GM15510 (cell line): ENCODE data around the gene MLLT10.

Experiments used
- POLR2A ChIP-seq: IDR thresholded peaks from 3 replicates; pipeline ENCODE4 v1.6.1; 2011; ENCODE audit warnings: borderline replicate concordance; ENCODE audit not compliant: insufficient read length; ENCODE audit errors: extremely low read depth

The MLLT10 gene

DNA sequence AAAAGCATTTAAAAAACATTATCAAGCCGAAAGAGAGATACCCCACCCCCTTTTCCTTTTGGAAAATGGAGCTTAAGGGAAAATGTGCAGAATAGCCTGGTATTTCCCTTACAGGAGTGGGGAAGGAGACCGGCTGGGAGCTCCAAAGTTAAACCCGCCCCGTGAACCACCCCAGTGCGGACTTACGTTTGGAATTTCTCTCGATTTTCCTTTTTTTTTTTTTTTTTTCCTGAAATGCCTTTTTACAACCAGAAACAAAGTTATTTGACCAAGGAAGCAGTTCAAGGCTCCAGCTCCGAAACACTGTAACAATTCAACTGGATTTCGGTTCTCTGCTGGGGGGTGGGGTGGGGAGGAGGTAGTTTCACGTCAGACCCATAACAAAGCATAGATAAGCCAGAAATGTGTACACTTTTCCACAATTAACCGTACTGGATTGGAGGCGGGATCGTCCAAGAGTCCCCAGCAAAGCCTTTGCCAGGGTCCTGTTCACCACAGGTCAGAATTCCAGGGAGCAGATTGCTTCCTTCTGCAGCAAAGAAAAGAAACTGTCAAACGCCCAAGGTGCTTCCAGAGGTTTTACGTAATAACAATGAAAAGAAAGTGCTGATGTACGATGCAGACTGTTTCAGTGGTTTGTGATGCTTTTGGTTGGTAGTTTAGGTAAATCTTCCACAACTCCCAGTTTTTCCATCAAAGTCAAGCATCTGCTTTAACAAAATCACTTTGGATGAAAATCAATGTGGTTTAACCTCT, 15.2 kb upstream of the MLLT10 start:
- TF ChIP-seq POLR2A, result no peak

DNA sequence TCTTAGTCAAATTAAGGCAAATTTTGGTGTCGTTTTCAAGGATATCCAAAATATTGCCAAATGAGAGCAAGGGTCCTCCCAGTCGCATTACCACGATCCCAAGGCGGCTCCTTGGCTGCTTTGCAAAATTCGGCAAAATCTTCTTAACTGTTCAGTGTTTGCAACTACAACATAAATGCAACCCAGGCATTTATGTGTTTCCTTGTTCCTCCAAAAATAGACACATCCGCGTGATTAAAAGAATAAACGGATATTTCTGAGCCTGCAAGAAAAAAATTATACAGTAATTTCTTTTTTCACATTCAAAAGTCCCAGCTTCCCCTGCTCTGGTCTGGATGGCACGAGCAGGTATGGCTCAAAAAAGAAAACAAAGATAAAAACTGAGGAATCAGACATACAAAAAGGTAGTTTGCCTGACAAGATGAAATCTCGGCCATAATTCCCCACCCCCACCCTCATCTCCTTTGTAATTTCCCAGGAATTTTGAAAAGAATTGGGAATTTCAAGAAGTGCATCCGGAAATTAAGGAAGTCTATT, 14.6 kb upstream of the MLLT10 start:
- TF ChIP-seq POLR2A, result no peak

DNA sequence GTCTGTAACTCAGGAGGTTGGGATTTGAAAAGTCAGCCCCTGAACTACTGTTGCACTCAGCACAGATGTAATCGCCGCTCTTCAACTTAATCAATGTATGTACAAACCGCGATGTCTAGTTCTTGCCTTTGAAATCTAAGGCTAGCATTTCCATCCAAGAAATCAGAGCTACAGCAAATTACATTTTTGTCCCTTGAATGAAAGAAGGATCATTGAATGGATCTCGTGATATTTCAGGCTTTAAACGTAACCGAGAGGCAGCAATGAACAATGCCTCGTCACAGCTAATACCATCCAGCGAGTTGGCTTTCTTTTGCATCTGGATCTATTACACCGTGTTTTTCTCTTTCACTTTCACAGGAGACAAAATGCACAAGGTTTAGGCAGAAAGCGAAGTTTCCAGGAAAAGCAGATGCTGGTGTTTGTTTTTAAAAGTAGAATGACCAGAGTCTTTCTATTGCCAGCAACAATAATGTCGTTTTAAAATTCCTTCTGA, 14.0 kb upstream of the MLLT10 start:
- TF ChIP-seq POLR2A, result no peak

DNA sequence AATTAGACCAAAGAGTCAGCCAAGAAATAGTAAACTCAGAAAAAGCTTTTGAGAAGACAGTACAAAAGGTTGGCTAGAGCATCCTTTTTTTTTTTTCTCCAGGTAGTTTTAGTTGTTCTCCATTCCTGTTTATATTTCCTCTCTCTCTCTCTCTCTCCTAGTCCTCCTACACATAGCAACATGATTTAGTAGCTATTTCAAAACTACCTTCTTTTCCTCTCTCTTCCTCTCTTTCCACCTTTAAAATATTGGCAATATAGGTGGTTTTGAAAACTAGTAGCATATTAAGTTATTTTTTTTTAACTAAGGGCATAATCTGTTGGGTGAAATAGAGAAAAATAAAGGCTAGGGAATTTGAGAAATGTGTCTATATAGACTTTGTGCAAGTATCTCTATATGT, 13.5 kb upstream of the MLLT10 start:
- TF ChIP-seq POLR2A, result no peak

- no peak for TF ChIP-seq POLR2A
Measured at GRCh38 chr10:21520949-21521348, 13.1 kb upstream of the MLLT10 start.

DNA sequence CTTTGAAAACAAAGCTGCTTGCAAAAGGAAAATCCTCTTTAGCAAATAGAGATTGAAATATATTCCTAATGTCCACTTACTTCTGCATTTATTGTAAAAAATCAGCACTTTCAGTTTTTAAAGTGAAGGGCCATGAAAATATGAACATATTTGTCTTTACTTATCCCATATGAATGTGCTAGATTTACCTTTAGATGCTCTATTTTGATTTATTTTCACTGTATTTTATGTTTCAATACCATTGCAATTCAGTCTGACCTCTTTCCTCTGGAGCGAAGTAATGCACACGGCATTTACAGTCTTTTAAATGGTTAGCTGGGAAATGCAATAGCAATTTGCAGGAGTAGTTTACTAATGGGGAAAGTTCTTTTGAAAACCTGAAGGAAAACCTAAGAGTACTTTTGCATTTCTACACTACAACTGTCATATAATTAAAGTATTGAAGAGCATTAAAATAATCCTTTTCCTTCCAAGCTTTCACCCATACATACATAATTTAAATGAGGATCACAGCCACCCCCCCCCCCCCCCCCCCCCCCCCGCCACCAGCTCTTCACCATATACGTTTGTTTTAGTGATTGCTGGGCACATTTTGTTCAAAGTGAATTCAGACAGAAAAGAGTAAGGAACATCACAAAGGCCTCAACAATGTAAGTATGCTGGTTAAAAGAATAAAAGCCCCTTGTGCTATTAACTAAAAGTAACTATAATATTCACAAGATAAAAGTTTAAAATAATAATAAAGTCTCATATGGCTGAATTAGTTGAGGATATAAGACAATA, 12.1 kb upstream of the MLLT10 start:
- TF ChIP-seq POLR2A, result no peak

- no peak for TF ChIP-seq POLR2A
Measured at GRCh38 chr10:21522631-21523406, 11.2 kb upstream of the MLLT10 start.

GRCh38 chr10:21523557-21524008, 10.4 kb upstream of the MLLT10 start:
- TF ChIP-seq POLR2A, result no peak

DNA sequence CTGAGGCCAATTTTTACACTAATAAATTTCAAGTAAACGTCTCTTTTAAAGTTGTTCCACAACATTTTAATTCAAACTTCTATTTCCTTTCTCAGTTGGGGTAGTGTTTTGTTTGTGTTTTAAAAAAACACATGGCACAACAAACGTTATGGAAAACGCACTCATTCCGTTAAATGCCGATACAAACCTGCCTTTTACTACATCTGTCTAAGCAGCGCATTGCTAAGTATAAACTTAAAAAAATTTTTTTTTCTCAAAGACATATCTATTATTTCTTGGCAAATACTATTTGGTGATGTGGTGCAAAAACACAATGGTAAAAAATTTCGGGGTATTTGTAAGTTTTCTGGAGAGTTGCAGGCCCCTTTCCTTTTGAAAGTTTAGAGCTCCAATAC, 9.9 kb upstream of the MLLT10 start:
- TF ChIP-seq POLR2A, result no peak

DNA sequence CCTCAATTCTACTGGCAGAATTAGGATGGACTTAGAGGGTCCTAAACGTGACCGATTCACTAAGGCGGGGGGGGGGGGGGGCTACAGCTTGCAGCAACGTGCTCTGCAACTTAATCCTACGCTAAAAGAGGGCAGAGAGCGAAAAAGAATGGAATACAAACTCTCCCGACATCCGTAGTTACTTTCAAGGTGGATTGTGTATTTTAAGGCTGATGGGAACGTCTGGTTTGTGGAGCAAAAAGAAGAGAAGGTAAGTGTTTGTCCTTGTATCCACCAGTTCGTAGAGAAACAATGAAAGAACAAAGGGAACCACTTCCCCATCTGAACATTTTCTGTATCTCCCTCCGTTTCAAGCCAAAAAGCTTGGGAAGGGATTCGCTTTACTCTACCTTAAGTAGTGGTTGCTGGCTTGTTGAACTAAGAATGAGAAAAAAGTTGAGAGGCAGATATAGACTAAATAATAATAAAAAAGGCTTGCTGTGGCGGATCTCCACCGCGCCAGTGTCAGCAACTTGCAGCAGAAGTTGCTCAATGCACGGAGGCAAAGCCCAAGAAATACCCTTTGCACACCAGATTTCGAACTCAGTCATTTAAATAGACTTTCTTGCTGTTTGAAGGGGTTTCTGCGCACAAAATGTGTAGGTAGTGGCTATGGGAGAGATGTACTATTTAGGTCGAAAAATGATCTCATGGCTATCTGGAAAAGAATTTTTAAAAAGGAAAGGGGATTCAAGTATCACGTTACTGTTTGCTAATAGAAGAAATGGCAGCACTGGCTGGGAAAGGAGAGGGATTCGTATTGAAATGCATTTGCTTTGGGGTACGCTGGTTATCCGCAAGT, 9.3 kb upstream of the MLLT10 start:
- no peak for TF ChIP-seq POLR2A

GRCh38 chr10:21525367-21526187, 8.5 kb upstream of the MLLT10 start, which contains the start of gene SKIDA1:
SKIDA1 (minus strand) TSS chr10:21525682; CDS start chr10:21517822, 7,860 bp downstream.
- TF ChIP-seq POLR2A, result peak; percentile 42

DNA sequence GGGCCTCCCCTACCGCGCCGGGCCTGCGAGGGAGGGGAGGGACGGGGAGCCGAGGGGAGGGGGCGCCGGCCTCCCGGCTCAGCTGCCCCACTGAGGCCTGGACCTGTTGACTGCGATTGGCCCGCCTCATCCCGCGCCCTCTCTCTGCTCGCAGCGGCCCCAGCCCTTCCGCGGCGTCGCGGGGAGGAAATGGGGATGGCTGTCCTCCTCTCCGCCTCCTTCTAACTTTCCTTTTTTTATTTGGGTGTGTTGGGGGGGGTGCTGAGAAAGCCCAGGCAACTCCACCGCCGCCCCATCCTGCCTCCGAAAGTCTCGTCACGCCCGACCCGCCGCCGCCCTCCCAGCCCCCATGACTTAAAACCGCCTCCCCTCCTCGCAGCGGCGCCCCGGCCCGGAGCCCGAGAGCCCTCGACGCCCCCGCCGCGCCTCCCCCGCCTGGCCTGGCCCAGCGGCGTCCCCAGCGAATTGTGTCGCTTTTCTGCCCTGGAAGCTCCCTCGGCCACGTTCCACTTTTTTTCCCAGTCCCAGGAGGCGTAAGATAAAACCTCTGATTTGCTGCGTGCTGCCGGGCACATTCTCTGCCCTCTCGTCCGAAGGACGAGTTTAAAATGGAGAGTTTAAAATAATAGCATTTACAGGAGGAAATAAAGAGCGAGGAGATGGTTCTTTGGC, 7.7 kb upstream of the MLLT10 start:
- no peak for TF ChIP-seq POLR2A
